Stimulated activated CD4-positive, alpha-beta T cell treated with anti-CD3 and anti-CD28 coated beads, Interleukin-2, amount 100 ng/mL, for 4 hours (primary cell): ENCODE data around the gene HPS4.
"Not testable (repeated sequence)": the region's sequence is repeated elsewhere in the genome, so short reads cannot be mapped to it uniquely, and the experiment has no call there.

Source experiments
- DNase-seq: peaks from one replicate; pipeline ENCODE4 v3.0.0-alpha.2; 2020; ENCODE audit warnings: low read depth

The HPS4 gene

DNA sequence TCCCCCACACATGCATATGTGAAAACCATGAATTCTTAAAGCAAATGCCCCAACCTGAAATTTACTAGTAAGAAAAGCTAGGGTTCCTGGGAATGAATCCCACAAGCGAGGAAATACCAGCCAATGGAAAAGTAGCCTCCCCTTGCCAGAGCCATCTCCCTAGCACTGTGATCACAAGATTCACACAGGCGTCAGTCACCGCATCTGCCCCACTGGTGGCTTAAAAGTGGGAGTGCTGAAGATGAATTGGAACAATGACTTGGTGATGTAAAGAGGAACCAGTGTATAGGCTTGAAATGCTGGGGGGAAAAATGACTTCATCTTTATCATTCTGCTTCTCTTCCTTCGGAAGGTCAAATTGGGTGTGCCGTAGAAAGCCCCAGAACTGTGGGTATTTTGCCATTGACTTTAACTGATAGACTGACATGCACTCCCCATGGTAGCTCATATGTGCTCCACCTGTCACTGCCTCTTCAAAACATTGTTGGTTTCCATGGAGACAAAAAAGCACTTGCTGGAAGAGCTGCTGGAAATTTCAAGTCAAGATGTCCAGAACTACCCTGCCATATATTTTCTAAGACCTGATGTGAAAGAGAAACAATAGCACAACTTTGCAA, 73.8 kb downstream of the HPS4 start:
- no peak for DNase-seq

DNA sequence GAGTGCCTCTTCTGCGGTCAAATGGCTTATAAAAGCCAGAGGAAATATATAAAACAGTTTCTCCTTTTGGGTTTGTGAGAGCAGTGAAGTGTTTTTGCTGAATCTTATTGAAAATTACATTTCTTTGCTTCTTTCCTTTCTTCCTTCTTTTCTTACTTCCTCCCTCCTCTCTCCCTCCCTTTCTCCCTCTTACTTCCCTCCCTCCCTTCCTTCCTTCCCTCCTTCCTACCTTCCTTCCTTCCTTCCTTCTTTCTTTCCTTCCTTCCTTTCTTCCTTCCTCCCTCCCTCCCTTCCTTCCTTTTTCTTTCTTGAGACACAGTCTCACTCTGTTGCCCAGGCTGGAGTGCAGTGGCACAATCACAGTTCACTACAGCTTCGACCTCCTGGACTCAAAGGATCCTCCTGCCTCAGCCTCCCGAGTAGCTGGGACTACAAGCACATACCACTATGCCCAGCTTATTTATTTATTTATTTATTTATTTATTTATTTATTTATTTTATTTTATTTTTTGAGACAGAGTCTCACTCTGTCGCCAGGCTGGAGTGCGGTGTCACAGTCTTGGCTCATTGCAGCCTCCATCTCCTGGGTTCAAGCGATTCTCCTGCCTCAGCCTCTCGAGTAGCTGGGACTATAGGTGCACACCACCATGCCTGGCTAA, 74.9 kb downstream of the HPS4 start:
- not testable (repeated sequence) for DNase-seq

GRCh38 chr22:26406118-26406517, 77.5 kb downstream of the HPS4 start:
- DNase-seq: no peak

DNA sequence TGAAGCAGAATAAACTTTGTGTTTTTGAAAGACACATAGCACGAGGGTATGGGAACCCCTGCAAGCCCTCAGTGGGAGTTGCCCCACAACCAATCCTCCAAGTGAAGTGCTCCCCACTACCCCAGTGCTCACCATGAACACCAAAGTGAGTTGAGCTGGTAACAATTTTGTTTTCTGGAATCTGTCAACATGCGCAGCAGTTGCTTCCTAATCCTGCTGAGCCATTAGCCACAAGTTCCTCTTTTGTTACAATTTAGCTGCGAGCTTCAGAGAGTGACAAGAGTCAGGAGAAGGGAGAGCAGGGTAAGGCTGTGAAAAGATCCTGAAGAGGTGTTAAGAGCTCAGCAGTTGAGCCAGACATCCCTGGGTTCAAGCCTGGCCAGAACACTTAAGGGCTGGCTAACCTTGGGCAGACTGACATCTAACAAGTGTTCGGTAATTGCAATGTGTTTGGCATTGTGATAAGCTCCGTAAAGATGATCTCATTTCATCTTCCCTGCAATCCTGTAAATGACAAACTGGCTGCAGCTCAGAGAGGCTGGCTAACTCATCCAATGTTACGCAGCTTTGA, 78.6 kb downstream of the HPS4 start:
- DNase-seq: no peak

DNA sequence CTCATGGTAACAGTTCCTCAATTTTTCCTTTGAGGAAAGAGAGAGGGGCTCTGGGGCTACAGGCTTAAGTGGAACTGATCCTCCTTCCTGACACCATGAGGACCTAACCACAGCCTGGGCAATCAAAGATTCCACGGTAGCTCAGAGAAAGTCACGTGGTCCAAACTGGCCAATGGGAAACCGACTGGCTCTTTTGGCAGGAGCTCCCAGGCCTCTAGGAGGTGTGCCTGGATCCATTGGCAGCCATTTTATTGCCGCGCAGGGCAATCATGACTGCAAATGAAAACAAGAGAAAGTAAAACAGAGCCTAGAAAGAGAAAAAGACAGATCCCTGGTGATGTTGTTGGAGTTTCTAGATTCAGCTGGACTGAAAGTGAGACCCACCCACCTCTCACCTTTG, 81.9 kb downstream of the HPS4 start:
- no peak for DNase-seq
